GM19452 (cell line): ENCODE measurements around the gene EED.
A peak's percentile ranks its signal among the peaks of the same experiment; 100 is the strongest.
"Not testable (repeated sequence)": the region's sequence is repeated elsewhere in the genome, so short reads cannot be mapped to it uniquely, and the experiment has no call there.

Experiments used
- ATAC-seq: cut with Tn5 transposase; IDR thresholded peaks from one replicate; pipeline ENCODE4 v1.9.1; 2021; ENCODE audit not compliant: unreplicated experiment

Gene EED

GRCh38 chr11:86289508-86290280, 45.1 kb downstream of the EED start:
- ATAC-seq, result not testable (repeated sequence)

- no peak for ATAC-seq
These were observed 47.1 kb downstream of the EED start for GRCh38 chr11:86291466-86292262.

- peak; percentile 85 for ATAC-seq
These were observed 48.5 kb downstream of the EED start for GRCh38 chr11:86292912-86293616.

GRCh38 chr11:86294026-86294425, 49.5 kb downstream of the EED start:
- no peak for ATAC-seq

GRCh38 chr11:86301742-86302091, 57.2 kb downstream of the EED start:
- ATAC-seq, result no peak

- ATAC-seq, result peak; percentile 99
These were observed 57.7 kb downstream of the EED start, which contains the start of gene HIKESHI for GRCh38 chr11:86302092-86302793. TSS of gene HIKESHI (plus strand) at chr11:86302240. CDS start at chr11:86302449, 209 bp downstream.

- ATAC-seq, result no peak
These were observed 58.7 kb downstream of the EED start for GRCh38 chr11:86303257-86303656.

GRCh38 chr11:86308710-86309109, 64.2 kb downstream of the EED start:
- not testable (repeated sequence) for ATAC-seq

GRCh38 chr11:86313793-86314192, 69.2 kb downstream of the EED start:
- ATAC-seq, result no peak

- no peak for ATAC-seq
These were observed 70.1 kb downstream of the EED start for GRCh38 chr11:86314636-86315035.
